K562 (cell line): ENCODE results near the gene FEN1. TPM values are rescaled to one million over a fixed set of nuclear protein-coding genes. Genes with fewer than 3 reads are reported as not detected.

Experiments
- ARNT ChIP-seq, 2 experiments: fragments of 450-650 bp; IDR thresholded peaks; 2 replicates each; pipeline ENCODE4 v1.6.1; 2016; ENCODE audit warnings: mild to moderate bottlenecking in 1 of 2
- CHD7 ChIP-seq: fragments of 200-600 bp; sonication (generic); IDR thresholded peaks from one replicate; pipeline ENCODE4 v1.6.1; 2012; ENCODE audit warnings: mild to moderate bottlenecking, low read depth, low read length, inconsistent platforms
- E2F6 ChIP-seq, 2 experiments: IDR thresholded peaks; 2 replicates each; pipeline ENCODE4 v1.6.1; 2011; ENCODE audit warnings: borderline replicate concordance in 1 of 2, control low read depth in 1 of 2, low read depth in 1 of 2, low read length in 1 of 2, mild to moderate bottlenecking in 1 of 2, mixed read lengths in 1 of 2, moderate library complexity in 1 of 2; ENCODE audit not compliant: insufficient read depth in 1 of 2, insufficient read length in 1 of 2, poor library complexity in 1 of 2, severe bottlenecking in 1 of 2; ENCODE audit errors: extremely low read depth in 1 of 2
- ESRRB ChIP-seq: fragments of 250-450 bp; sonication (Bioruptor Pico); IDR thresholded peaks from 2 replicates; pipeline ENCODE4 v1.5.0; 2020; ENCODE audit warnings: mild to moderate bottlenecking, moderate library complexity, borderline replicate concordance
- HOXB6 ChIP-seq: fragments of 250-450 bp; sonication (Bioruptor Pico); IDR thresholded peaks from 2 replicates; pipeline ENCODE4 v1.5.1; 2022; ENCODE audit warnings: mild to moderate bottlenecking, borderline replicate concordance
- MITF ChIP-seq: IDR thresholded peaks from 2 replicates; pipeline ENCODE4 v1.6.1; 2014; ENCODE audit warnings: antibody characterized with exemption
- SREBF1 ChIP-seq: fragments of 150-350 bp; IDR thresholded peaks from 2 replicates; pipeline ENCODE4 v1.6.1; 2014; ENCODE audit warnings: antibody characterized with exemption, low read depth, low read length, borderline replicate concordance
- polyA plus RNA-seq, 8 experiments: library from polyadenylated mRNA; depleted of rRNA in 4 of 8; stranded (reverse) in 5 of 8; unstranded in 3 of 8; fragments of >200 nt; fragmentation: Nextera tagmentation in 2 of 8; fragmentation: Illumina TruSeq in 1 of 8; extraction: Ambion mirVana in 2 of 8; extraction: Trizol in 1 of 8; gene quantifications; 2 replicates each; pipeline versions ENCODE4 v1.2.1 to v1.2.3, GENCODE V29; 2011 to 2014; ENCODE audit warnings: inconsistent platforms in 1 of 8, missing spikeins in 1 of 8
- total RNA-seq, 7 experiments: library from RNA; depleted of rRNA in 6 of 7; stranded (reverse); fragments of >200 nt in 6 of 7; fragmentation: Illumina TruSeq in 2 of 7; extraction: Trizol in 2 of 7; gene quantifications; 2 replicates each; pipeline versions ENCODE4 v1.2.1 to v1.2.3, GENCODE V29; 2011 to 2021; ENCODE audit warnings: low replicate concordance in 1 of 7

FEN1 gene
- total and polyA plus RNA-seq, 9 of the 15 experiments (the other 6 are each of a cell fraction or from before 2014, with no cell fraction given) = 58.1 to 156 (median 137) TPM

DNA sequence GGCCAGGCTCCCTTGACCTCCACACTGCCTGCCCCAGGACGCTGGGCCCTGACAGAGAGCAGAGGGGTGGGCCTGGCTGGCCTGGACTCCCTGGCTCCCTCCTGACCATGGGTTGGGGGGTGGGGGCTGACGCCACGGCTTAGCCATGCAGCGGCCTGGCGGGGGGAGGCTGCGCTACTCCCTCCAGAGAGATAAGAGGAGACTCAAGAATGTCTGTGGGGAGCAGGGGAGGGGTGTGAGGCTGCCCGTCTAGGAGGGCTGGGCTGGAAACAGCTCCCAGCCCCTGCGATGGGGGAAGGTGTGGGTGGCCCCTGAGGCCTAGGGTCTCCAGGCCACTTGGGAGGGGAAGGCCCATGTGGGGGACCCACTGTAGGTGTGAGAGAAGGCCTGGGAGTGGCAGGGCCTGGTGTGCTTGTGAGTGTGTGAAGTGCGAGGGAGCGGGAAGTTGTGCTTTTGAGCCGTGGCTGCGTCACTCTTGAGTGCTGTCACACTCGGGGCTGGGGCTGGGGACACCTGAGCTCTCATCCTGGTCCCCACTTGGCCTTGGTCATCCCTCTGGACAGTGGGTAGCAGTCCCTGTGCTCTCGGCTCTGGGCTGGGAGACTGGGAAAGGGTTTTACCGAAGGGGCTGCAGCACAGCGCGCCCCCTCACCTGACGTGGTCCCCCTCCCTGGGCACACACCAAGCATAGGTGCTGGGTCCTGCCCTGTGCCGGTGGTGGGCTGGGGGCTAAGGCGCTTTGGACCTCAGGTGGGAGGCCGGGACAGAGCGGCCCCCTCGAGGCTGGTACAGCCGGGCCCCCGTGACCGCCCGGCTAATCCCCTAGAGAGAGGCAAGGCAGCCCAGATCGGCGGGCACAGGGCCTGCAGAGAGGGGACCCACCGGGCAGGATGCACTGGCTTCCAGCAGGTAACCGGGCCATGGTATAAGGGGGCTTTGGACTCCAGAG is 37.9 kb upstream of the FEN1 start (continued):
- no peak for TF ChIP-seq CHD7
- no peak for TF ChIP-seq HOXB6 (CRISPR knock-in tag)
- no peak; the same call in 1 of the 2 replicates for TF ChIP-seq MITF
- no peak for TF ChIP-seq SREBF1
- no peak for TF ChIP-seq ESRRB (CRISPR knock-in tag)
- TF ChIP-seq E2F6 (IDR thresholded peaks at IDR 0.05; ENCODE audit: borderline replicate concordance in 1 of 2, extremely low read depth in 1 of 2, insufficient read depth in 1 of 2, insufficient read length in 1 of 2, low read depth in 1 of 2, low read length in 1 of 2, poor library complexity in 1 of 2, severe bottlenecking in 1 of 2) = peak; percentile 37 to 52
- no peak for TF ChIP-seq ARNT (IDR thresholded peaks at IDR 0.05)
